CD14-positive monocyte (primary cell): ENCODE measurements around the gene ROBO1. TPM values are rescaled to one million over a fixed set of nuclear protein-coding genes. Genes with fewer than 3 reads are reported as not detected.

Experiments
- DNase-seq, 3 donors: peaks; one replicate each; pipeline ENCODE4 v3.0.0-alpha.2; 2011 to 2022
- H2AFZ ChIP-seq: 2 replicates; pipeline ENCODE4 v1.6.0; 2012; ENCODE audit warnings: mild to moderate bottlenecking, low read depth, low read length, inconsistent platforms; ENCODE audit not compliant: insufficient read depth, poor library complexity, severe bottlenecking
- H3K27ac ChIP-seq, 2 donors: 1 replicate in 1 of 2; 2 replicates in 1 of 2; pipeline ENCODE4 v1.5.1; 2012 to 2013; ENCODE audit warnings: low read length in 2 of 2, control low read depth in 1 of 2, inconsistent platforms in 1 of 2, low read depth in 1 of 2, mild to moderate bottlenecking in 1 of 2
- H3K27me3 ChIP-seq, 2 donors: one replicate each; pipeline versions ENCODE4 v1.6.0 to v1.6.1; 2011 to 2013; ENCODE audit warnings: low read length in 2 of 2; ENCODE audit not compliant: control insufficient read depth in 2 of 2, insufficient read depth in 2 of 2
- H3K36me3 ChIP-seq, 2 donors: replicated peaks in 1 of 2; 1 replicate in 1 of 2; 2 replicates in 1 of 2; pipeline versions ENCODE4 v1.5.1 to v1.6.1; 2012 to 2013; ENCODE audit warnings: low read length in 2 of 2, control low read depth in 1 of 2, inconsistent platforms in 1 of 2, mild to moderate bottlenecking in 1 of 2; ENCODE audit not compliant: insufficient read depth in 2 of 2, control insufficient read depth in 1 of 2
- H3K4me1 ChIP-seq, 2 donors: 1 replicate in 1 of 2; 2 replicates in 1 of 2; pipeline versions ENCODE4 v1.5.1 to v1.6.1; 2012 to 2013; ENCODE audit warnings: low read length in 2 of 2, control low read depth in 1 of 2, inconsistent platforms in 1 of 2, mild to moderate bottlenecking in 1 of 2, moderate library complexity in 1 of 2; ENCODE audit not compliant: insufficient read depth in 2 of 2, control insufficient read depth in 1 of 2
- H3K4me2 ChIP-seq: replicated peaks from 2 replicates; pipeline ENCODE3; 2012; ENCODE audit warnings: low read length, moderate library complexity, mild to moderate bottlenecking; ENCODE audit not compliant: poor library complexity, severe bottlenecking; ENCODE audit errors: extremely low read depth
- H3K4me3 ChIP-seq, 3 experiments: fragments of 200-600 bp in 1 of 3; sonication (generic) in 1 of 3; replicated peaks in 1 of 3; 1 replicate in 2 of 3; 2 replicates in 1 of 3; pipeline ENCODE4 v1.5.1; 2011 to 2013; ENCODE audit warnings: low read length in 3 of 3, mild to moderate bottlenecking in 3 of 3, control low read depth in 2 of 3, low read depth in 2 of 3, inconsistent platforms in 1 of 3, moderate library complexity in 1 of 3
- H3K79me2 ChIP-seq: 2 replicates; pipeline ENCODE4 v1.6.0; 2012; ENCODE audit warnings: mild to moderate bottlenecking, control low read depth, inconsistent platforms, low read length, moderate library complexity; ENCODE audit not compliant: insufficient read depth
- H3K9ac ChIP-seq: 2 replicates; pipeline ENCODE4 v1.6.0; 2017; ENCODE audit warnings: low read length, mild to moderate bottlenecking; ENCODE audit not compliant: insufficient read depth, poor library complexity, severe bottlenecking
- H3K9me3 ChIP-seq, 2 donors: replicated peaks in 1 of 2; 1 replicate in 1 of 2; 2 replicates in 1 of 2; pipeline versions ENCODE4 v1.5.1 to v1.6.1; 2012 to 2013; ENCODE audit warnings: low read length in 2 of 2, control low read depth in 1 of 2; ENCODE audit not compliant: control insufficient read depth in 1 of 2, insufficient read depth in 1 of 2
- H4K20me1 ChIP-seq: 2 replicates; pipeline ENCODE4 v1.6.0; 2012; ENCODE audit warnings: mild to moderate bottlenecking, low read length, control low read depth, moderate library complexity; ENCODE audit not compliant: insufficient read depth
- H3K27ac Mint-ChIP-seq, 7 donors: one replicate each; pipeline ENCODE4 v1.8.0; 2020; ENCODE audit warnings: mild to moderate bottlenecking in 7 of 7, mixed read lengths in 7 of 7, moderate library complexity in 6 of 7, inconsistent platforms in 2 of 7
- H3K27me3 Mint-ChIP-seq, 3 donors: one replicate each; pipeline ENCODE4 v1.8.0; 2021 to 2022; ENCODE audit warnings: low read depth in 3 of 3, mild to moderate bottlenecking in 3 of 3, mixed read lengths in 3 of 3, moderate library complexity in 3 of 3, inconsistent platforms in 1 of 3
- H3K36me3 Mint-ChIP-seq, 2 donors: one replicate each; pipeline ENCODE4 v1.8.0; 2020; ENCODE audit warnings: mixed read lengths in 2 of 2, inconsistent platforms in 1 of 2, mild to moderate bottlenecking in 1 of 2
- H3K4me1 Mint-ChIP-seq: one replicate; pipeline ENCODE4 v1.8.0; 2020; ENCODE audit warnings: mild to moderate bottlenecking, mixed read lengths
- H3K4me3 Mint-ChIP-seq, 2 donors: one replicate each; pipeline ENCODE4 v1.8.0; 2020; ENCODE audit warnings: mild to moderate bottlenecking in 2 of 2, mixed read lengths in 2 of 2, moderate library complexity in 1 of 2
- H3K9me3 Mint-ChIP-seq, 7 donors: one replicate each; pipeline ENCODE4 v1.8.0; 2020 to 2022; ENCODE audit warnings: mixed read lengths in 7 of 7, mild to moderate bottlenecking in 6 of 7, moderate library complexity in 6 of 7, inconsistent platforms in 2 of 7
- CTCF ChIP-seq: fragments of 200-600 bp; IDR thresholded peaks from one replicate; pipeline ENCODE4 v1.8.0; 2022; ENCODE audit warnings: antibody characterized with exemption, mild to moderate bottlenecking
- WGBS: methylation state at CpG from one replicate; pipeline ENCODE4 v1.1.5; 2013; ENCODE audit warnings: missing lambda C conversion rate; ENCODE audit not compliant: insufficient coverage; 5-methylcytosine and 5-hydroxymethylcytosine counted together
- intact Hi-C, 2 donors: fragments of 100-400 bp; cut with micrococcal nuclease; formaldehyde crosslinking; loops; one replicate each; pipeline versions ENCODE4 v1.15.0 to v1.15.1; 2023
- polyA plus RNA-seq, 3 donors: library from polyadenylated mRNA; depleted of rRNA in 1 of 3; unstranded in 2 of 3; stranded (reverse) in 1 of 3; fragments of 300-500 nt in 2 of 3; fragments of >200 nt in 1 of 3; fragmentation: Illumina TruSeq in 2 of 3; gene quantifications; 1 replicate in 2 of 3; 2 replicates in 1 of 3; pipeline ENCODE4 v1.2.3, GENCODE V29; 2012 to 2021

The ROBO1 gene
- polyA plus RNA-seq, 3 donors = 0.09 to 0.10 TPM; not detected in 1

DNA sequence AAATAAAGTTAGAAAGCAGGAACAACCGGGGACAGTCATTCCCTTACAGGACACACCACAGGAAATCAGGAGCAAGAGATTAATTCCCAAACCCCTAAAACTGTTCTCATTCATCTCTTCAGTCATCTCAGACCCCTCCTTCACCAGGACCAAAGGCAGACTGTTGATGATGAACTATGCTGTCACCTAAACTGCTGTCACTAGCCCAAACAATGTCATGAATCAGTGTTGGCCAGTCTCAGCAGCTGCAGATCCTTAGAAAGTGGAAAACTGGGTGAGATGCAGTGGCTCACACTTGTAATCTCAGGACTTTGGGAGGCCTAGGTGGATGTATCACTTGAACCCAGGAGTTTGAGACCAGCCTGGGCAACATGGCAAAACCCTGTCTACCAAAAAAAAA lies 909.6 kb downstream of the ROBO1 start:
- intact Hi-C loops = no loop called here
- H3K9ac ChIP-seq = no peak overlapping the region
- no peak overlapping the region for H3K4me2 ChIP-seq
- no peaks in the 10 kb centered on the region for H3K79me2 ChIP-seq
- Mint-ChIP-seq H3K27me3 (peaks cover 0 to 2% (median 0%) of the 10 kb centered on the region in 3 donors), H3K36me3 (no peaks in the 10 kb centered on the region), H3K27ac (no peak overlapping the region), H3K9me3 (peaks cover 0 to 6% (median 3%) of the 10 kb centered on the region in 7 donors), H3K4me1 (no peaks in the 10 kb centered on the region), H3K4me3 (no peak overlapping the region)
- H3K4me3 ChIP-seq = no peak overlapping the region
- WGBS = 50% methylated on average over 1 of the region's 1 CpG
- H3K36me3 ChIP-seq = no peaks in the 10 kb centered on the region
- H3K9me3 ChIP-seq = no peaks in the 10 kb centered on the region
- no peak overlapping the region for H2AFZ ChIP-seq
- no peak overlapping the region for H3K27ac ChIP-seq
- H3K4me1 ChIP-seq = no peaks in the 10 kb centered on the region
- H4K20me1 ChIP-seq = no peaks in the 10 kb centered on the region
- no peak for TF ChIP-seq CTCF
- no peaks in the 10 kb centered on the region for H3K27me3 ChIP-seq
- no peak for DNase-seq

DNA sequence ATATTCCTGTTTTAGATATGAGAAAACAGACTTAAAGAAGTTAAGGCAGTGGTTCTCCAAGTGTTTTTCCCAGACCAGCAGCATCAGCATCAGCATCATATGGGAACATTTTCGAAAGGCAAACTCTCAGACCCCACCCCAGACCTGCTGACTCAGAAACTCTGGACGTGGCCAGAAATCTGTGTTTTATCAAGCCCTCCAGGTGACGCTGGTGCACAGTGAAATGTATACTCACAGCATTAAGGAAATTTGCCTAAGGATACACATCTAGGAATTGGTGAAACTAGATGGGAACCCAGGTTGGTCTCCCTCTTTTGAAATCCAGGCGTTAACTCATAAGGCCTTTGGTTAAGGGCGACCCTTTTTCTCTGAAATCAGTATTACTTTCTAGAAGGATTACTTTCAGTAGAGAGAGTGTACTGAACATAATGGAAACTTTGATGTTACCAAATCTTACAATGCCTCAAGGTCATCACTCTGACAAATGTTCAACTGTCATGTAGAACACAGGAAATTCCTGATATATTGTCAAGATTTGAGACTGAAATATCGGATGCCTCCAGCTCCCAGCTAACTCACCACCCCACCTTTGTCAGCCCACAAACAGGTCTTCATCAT lies 910.2 kb downstream of the ROBO1 start:
- Mint-ChIP-seq H3K27me3 (peaks cover 0 to 2% (median 2%) of the 10 kb centered on the region in 3 donors), H3K27ac (no peak overlapping the region), H3K9me3 (peaks cover 0 to 6% (median 5%) of the 10 kb centered on the region in 7 donors), H3K36me3 (no peaks in the 10 kb centered on the region), H3K4me3 (no peak overlapping the region), H3K4me1 (no peaks in the 10 kb centered on the region)
- 94% methylated on average over 3 of the region's 6 CpGs for WGBS
- H3K9ac ChIP-seq = no peak overlapping the region
- H3K9me3 ChIP-seq = no peaks in the 10 kb centered on the region
- no peak overlapping the region for H3K4me3 ChIP-seq
- H2AFZ ChIP-seq = no peak overlapping the region
- no peak overlapping the region for H3K4me2 ChIP-seq
- H3K36me3 ChIP-seq = no peaks in the 10 kb centered on the region
- H3K4me1 ChIP-seq = no peaks in the 10 kb centered on the region
- no peak for DNase-seq
- H3K27me3 ChIP-seq = no peaks in the 10 kb centered on the region
- no peaks in the 10 kb centered on the region for H3K79me2 ChIP-seq
- no peaks in the 10 kb centered on the region for H4K20me1 ChIP-seq
- TF ChIP-seq CTCF = no peak
- H3K27ac ChIP-seq = no peak overlapping the region
- intact Hi-C loops = no loop called here
